ENCODE measurements around the gene MRPL49.

The MRPL49 gene

DNA sequence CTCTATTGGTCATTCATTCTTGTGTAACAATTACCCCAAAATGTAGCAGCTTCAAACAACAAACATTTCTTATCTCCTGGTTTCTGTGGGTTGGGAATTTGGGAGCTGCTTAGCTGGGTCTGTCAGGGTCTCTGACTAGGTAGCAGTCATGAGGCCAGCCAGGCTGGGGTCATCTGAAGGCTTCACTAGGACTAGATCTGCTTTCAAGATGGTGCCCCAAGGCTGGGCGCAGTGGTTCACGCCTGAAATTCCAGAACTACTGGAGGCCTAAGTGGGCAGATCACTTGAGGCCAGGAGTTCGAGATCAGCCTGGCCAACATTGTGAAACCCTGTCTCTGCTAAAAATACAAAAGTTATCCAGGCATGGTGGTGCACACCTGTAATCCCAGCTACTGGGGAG, 34.8 kb downstream of the MRPL49 start:
- POLR2A ChIA-PET = no interaction called here
- Histone ChIP-seq H3K9me3 (ENCODE audit: control insufficient read depth, insufficient read depth, low read depth, low read length) (no peaks in the 10 kb centered on the region), H3K27ac (ENCODE audit: extremely low read depth, low read depth, low read length) (no peak overlapping the region), H3K4me3 (ENCODE audit: low read depth, low read length) (no peak overlapping the region), H3K36me3 (ENCODE audit: control insufficient read depth in 2 of 2, insufficient read depth in 1 of 2, low read length in 2 of 2) (no peaks in the 10 kb centered on the region), H3K4me1 (ENCODE audit: control insufficient read depth, insufficient read depth, low read length) (no peaks in the 10 kb centered on the region)
- TF ChIP-seq ZNF114 (tag by site-specific recombination; IDR thresholded peaks at IDR 0.05) = no peak
- CTCF ChIA-PET = interaction anchor here (0.7 kb wide), 1 partner anchor 803 kb away, joined by 3 read pairs; no protein-coding TSS in a partner anchor

DNA sequence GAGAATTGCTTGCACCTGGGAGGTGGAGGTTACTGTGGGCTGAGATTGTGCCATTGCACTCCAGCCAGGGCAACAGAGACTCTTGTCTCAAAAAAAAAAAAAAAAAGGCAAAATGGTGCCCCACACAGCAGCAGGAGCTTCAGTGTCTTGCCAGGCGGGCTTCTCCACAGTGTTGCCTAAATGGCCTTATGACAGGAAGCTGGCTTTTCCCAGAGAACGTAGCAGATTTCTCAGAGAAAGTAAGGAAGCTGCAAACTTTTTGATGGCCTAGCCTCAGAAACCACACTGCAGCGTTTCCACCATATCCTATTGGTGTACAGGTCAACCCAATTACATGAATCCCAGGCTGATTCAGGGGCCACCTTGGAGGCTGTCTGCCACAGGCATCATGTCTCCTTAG, 35.2 kb downstream of the MRPL49 start:
- no peak overlapping the region for H3K27ac ChIP-seq (ENCODE audit: extremely low read depth, low read depth, low read length)
- H3K9me3 ChIP-seq (ENCODE audit: control insufficient read depth, insufficient read depth, low read depth, low read length) = no peaks in the 10 kb centered on the region
- TF ChIP-seq ZNF211 (tag by site-specific recombination; IDR thresholded peaks at IDR 0.05; ENCODE audit: low read depth) (no peak), ZNF433 (tag by site-specific recombination; IDR thresholded peaks at IDR 0.05; ENCODE audit: low read depth) (no peak), ZEB2 (tag by site-specific recombination; IDR thresholded peaks at IDR 0.05) (no peak), ZNF350 (tag by site-specific recombination; IDR thresholded peaks at IDR 0.05) (no peak), ZNF558 (tag by site-specific recombination; IDR thresholded peaks at IDR 0.05) (no peak), ZNF610 (tag by site-specific recombination; IDR thresholded peaks at IDR 0.05; ENCODE audit: borderline replicate concordance) (no peak), ZNF830 (tag by site-specific recombination; IDR thresholded peaks at IDR 0.05; ENCODE audit: low read depth) (no peak), OVOL3 (tag by site-specific recombination; IDR thresholded peaks at IDR 0.05) (no peak), ZNF621 (tag by site-specific recombination; IDR thresholded peaks at IDR 0.05) (no peak), ZNF529 (tag by site-specific recombination; IDR thresholded peaks at IDR 0.05; ENCODE audit: insufficient replicate concordance) (no peak), ZNF629 (tag by site-specific recombination; IDR thresholded peaks at IDR 0.05) (no peak), ZFP69B (tag by site-specific recombination; IDR thresholded peaks at IDR 0.05) (no peak)
- TF ChIP-seq, protein P1, sequence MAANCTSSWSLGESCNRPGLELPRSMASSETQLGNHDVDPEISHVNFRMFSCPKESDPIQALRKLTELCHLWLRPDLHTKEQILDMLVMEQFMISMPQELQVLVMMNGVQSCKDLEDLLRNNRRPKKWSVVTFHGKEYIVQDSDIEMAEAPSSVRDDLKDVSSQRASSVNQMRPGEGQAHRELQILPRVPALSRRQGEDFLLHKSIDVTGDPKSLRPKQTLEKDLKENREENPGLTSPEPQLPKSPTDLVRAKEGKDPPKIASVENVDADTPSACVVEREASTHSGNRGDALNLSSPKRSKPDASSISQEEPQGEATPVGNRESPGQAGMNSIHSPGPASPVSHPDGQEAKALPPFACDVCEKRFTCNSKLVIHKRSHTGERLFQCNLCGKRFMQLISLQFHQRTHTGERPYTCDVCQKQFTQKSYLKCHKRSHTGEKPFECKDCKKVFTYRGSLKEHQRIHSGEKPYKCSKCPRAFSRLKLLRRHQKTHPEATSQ (tag by site-specific recombination; IDR thresholded peaks at IDR 0.05) = no peak
- H3K36me3 ChIP-seq (ENCODE audit: control insufficient read depth in 2 of 2, insufficient read depth in 1 of 2, low read length in 2 of 2) = no peaks in the 10 kb centered on the region
- CTCF ChIA-PET = no interaction called here
- no peaks in the 10 kb centered on the region for H3K4me1 ChIP-seq (ENCODE audit: control insufficient read depth, insufficient read depth, low read length)
- no peak overlapping the region for H3K4me3 ChIP-seq (ENCODE audit: low read depth, low read length)
- POLR2A ChIA-PET = no interaction called here

DNA sequence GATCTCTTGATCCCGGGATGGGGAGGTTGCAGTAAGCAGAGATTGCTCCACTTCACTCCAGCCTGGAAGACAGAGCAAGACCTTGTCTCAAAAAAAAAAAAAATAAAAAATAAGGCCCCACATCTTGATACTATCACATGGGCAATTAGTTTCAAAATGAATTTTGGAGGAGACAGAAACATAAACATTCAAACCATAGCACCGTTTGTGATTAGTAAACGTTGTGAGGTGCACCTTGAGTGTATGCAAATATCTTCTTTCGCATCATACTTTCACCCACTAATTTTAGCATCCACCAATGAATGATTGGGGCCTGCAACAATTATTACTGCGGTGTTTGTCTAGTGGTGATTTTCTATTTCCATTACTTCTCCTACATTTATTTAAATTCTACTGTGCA, 36.9 kb downstream of the MRPL49 start:
- H3K36me3 ChIP-seq (ENCODE audit: control insufficient read depth in 2 of 2, insufficient read depth in 1 of 2, low read length in 2 of 2) = no peaks in the 10 kb centered on the region
- CTCF ChIA-PET = interaction anchor here (1.0 kb wide), 1 partner anchor 46 kb away, joined by 3 read pairs; no protein-coding TSS in a partner anchor
- TF ChIP-seq ZNF792 (tag by site-specific recombination; IDR thresholded peaks at IDR 0.05) (no peak), ZNF600 (tag by site-specific recombination; IDR thresholded peaks at IDR 0.05) (no peak), HOXC10 (CRISPR knock-in tag; IDR thresholded peaks at IDR 0.05) (no peak), ZNF239 (tag by site-specific recombination; IDR thresholded peaks at IDR 0.05) (no peak), ZNF48 (tag by site-specific recombination; IDR thresholded peaks at IDR 0.05) (no peak), ZNF610 (tag by site-specific recombination; IDR thresholded peaks at IDR 0.05; ENCODE audit: borderline replicate concordance) (no peak)
- TF ChIP-seq, protein P2, sequence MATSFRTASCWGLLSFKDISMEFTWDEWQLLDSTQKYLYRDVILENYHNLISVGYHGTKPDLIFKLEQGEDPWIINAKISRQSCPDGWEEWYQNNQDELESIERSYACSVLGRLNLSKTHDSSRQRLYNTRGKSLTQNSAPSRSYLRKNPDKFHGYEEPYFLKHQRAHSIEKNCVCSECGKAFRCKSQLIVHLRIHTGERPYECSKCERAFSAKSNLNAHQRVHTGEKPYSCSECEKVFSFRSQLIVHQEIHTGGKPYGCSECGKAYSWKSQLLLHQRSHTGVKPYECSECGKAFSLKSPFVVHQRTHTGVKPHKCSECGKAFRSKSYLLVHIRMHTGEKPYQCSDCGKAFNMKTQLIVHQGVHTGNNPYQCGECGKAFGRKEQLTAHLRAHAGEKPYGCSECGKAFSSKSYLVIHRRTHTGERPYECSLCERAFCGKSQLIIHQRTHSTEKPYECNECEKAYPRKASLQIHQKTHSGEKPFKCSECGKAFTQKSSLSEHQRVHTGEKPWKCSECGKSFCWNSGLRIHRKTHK (tag by site-specific recombination; IDR thresholded peaks at IDR 0.05) = no peak
- H3K4me3 ChIP-seq (ENCODE audit: low read depth, low read length) = no peak overlapping the region
- no peak overlapping the region for H3K27ac ChIP-seq (ENCODE audit: extremely low read depth, low read depth, low read length)
- no peaks in the 10 kb centered on the region for H3K4me1 ChIP-seq (ENCODE audit: control insufficient read depth, insufficient read depth, low read length)
- no peaks in the 10 kb centered on the region for H3K9me3 ChIP-seq (ENCODE audit: control insufficient read depth, insufficient read depth, low read depth, low read length)
- POLR2A ChIA-PET = interaction anchor here (0.7 kb wide), 1 partner anchor 19 kb away, joined by 3 read pairs; no protein-coding TSS in a partner anchor

Measured in HEK293 (cell line).